ENCODE data around the gene NUDC. TPM values are rescaled to one million over a fixed set of nuclear protein-coding genes. Genes with fewer than 3 reads are reported as not detected.
"Not testable (repeated sequence)": the region's sequence is repeated elsewhere in the genome, so short reads cannot be mapped to it uniquely, and the experiment has no call there.

NUDC gene
- total RNA-seq, 2 donors from 2014 or later: 43.0 to 48.4 TPM

- no peak for DNase-seq (ENCODE audit: low spot score)
- intact Hi-C loops (cut with DNase I): no loop called here
Observed at GRCh38 chr1:26945138-26945537, 23.6 kb downstream of the NUDC start.

GRCh38 chr1:26945728-26946127, 24.2 kb downstream of the NUDC start:
- intact Hi-C loops (cut with DNase I): no loop called here

GRCh38 chr1:26946270-26946669, 24.7 kb downstream of the NUDC start:
- intact Hi-C loops (cut with DNase I): no loop called here
- DNase-seq (ENCODE audit: low spot score): peak; percentile 34

More at GRCh38 chr1:26945728-26946127, 24.2 kb downstream of the NUDC start:
- peak; percentile 37 for DNase-seq (ENCODE audit: low spot score)

- DNase-seq (ENCODE audit: low spot score); intact Hi-C loops (cut with DNase I): not testable (repeated sequence)
Observed at GRCh38 chr1:26948725-26949057, 27.1 kb downstream of the NUDC start.

- intact Hi-C loops (cut with DNase I): no loop called here
- DNase-seq (ENCODE audit: low spot score): no peak
Observed at GRCh38 chr1:26949266-26949925, 27.9 kb downstream of the NUDC start.

GRCh38 chr1:26949926-26950319, 28.4 kb downstream of the NUDC start:
- intact Hi-C loops (cut with DNase I): no loop called here
- DNase-seq (ENCODE audit: low spot score): no peak

GRCh38 chr1:26950602-26951001, 29.1 kb downstream of the NUDC start:
- intact Hi-C loops (cut with DNase I): no loop called here
- DNase-seq (ENCODE audit: low spot score): no peak

GRCh38 chr1:26951216-26951615, 29.7 kb downstream of the NUDC start:
- no peak for DNase-seq (ENCODE audit: low spot score)
- intact Hi-C loops (cut with DNase I): no loop called here

- intact Hi-C loops (cut with DNase I): no loop called here
- no peak for DNase-seq (ENCODE audit: low spot score)
Observed at GRCh38 chr1:26951821-26952497, 30.4 kb downstream of the NUDC start.

- intact Hi-C loops (cut with DNase I): no loop called here
- DNase-seq (ENCODE audit: low spot score): no peak
Observed at GRCh38 chr1:26953374-26953773, 31.8 kb downstream of the NUDC start.

- DNase-seq (ENCODE audit: low spot score): no peak
- intact Hi-C loops (cut with DNase I): no loop called here
Observed at GRCh38 chr1:26956321-26956720, 34.8 kb downstream of the NUDC start.

GRCh38 chr1:26957306-26957705, 35.8 kb downstream of the NUDC start:
- intact Hi-C loops (cut with DNase I): no loop called here
- DNase-seq (ENCODE audit: low spot score): no peak

- DNase-seq (ENCODE audit: low spot score): no peak
- intact Hi-C loops (cut with DNase I): no loop called here
Observed at GRCh38 chr1:26959270-26959669, 37.7 kb downstream of the NUDC start.

GRCh38 chr1:26959722-26960624, 38.4 kb downstream of the NUDC start, which contains the start of gene KDF1:
TSS of gene KDF1 (minus strand) at chr1:26960468. CDS start at chr1:26952380, 8,088 bp downstream.
- no peak for DNase-seq (ENCODE audit: low spot score)
- intact Hi-C loops (cut with DNase I): no loop called here

GRCh38 chr1:26960625-26960966, 39.1 kb downstream of the NUDC start:
- intact Hi-C loops (cut with DNase I): no loop called here

GRCh38 chr1:26961826-26962225, 40.3 kb downstream of the NUDC start:
- intact Hi-C loops (cut with DNase I): no loop called here
- no peak for DNase-seq (ENCODE audit: low spot score)

More at GRCh38 chr1:26960625-26960966, 39.1 kb downstream of the NUDC start:
- no peak for DNase-seq (ENCODE audit: low spot score)

- intact Hi-C loops (cut with DNase I): no loop called here
- no peak for DNase-seq (ENCODE audit: low spot score)
Observed at GRCh38 chr1:26965213-26965612, 43.7 kb downstream of the NUDC start.

GRCh38 chr1:26965628-26966027, 44.1 kb downstream of the NUDC start:
- intact Hi-C loops (cut with DNase I): no loop called here

GRCh38 chr1:26970810-26971209, 49.3 kb downstream of the NUDC start:
- intact Hi-C loops (cut with DNase I): no loop called here
- DNase-seq (ENCODE audit: low spot score): no peak

More at GRCh38 chr1:26965628-26966027, 44.1 kb downstream of the NUDC start:
- no peak for DNase-seq (ENCODE audit: low spot score)

GRCh38 chr1:26971590-26971989, 50.0 kb downstream of the NUDC start:
- no peak for DNase-seq (ENCODE audit: low spot score)
- intact Hi-C loops (cut with DNase I): no loop called here

Measured in posterior vena cava (tissue), 2 donors.